Measurements from ENCODE around the gene COMMD2.

DNA sequence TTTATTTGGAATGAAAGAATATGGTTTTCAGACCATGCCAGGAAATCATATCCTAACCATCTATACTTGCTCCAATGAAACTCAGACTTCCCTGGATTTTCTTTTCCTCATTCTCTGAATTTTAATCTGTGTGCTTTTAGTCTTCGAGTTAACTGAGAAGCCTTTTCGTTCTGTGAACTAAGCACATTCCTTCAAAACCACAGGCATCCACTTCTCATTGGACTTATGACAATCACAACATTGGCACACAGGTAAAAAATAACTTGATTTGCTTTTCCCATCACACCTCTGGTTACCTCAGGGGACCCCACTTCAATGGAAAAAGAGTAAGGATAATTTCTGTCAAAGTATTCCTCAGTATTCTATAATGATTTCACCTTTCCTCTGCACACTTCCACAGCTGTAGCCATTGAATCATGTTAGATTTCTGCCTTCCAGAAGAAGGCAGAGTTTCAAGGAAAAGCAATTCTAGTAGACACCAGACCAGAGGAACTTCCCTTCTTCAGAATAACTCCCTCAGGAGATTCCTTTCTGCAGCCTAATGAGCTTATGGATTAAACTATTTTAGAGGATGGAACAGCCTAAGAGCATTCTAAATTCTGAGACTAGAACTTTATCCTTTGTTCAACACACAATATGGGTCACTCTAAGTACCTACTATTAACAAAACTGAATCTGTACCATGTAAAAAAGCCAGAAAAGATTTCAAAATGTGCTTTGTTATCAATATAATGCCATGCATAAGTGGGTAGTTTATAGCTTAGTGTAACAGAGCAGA, 15.9 kb downstream of the COMMD2 start:
- TF ChIP-seq POLR2A (IDR thresholded peaks at IDR 0.05; ENCODE audit: low read depth, low read length) (no peak), POLR2AphosphoS5 (IDR thresholded peaks at IDR 0.05; ENCODE audit: low read depth, low read length) (no peak)
